HG02623 (cell line): ENCODE results near the gene GSK3A.

Experiments used
- ATAC-seq: cut with Tn5 transposase; IDR thresholded peaks from one replicate; pipeline ENCODE4 v1.9.1; 2021; ENCODE audit warnings: moderate library complexity; ENCODE audit not compliant: unreplicated experiment

The GSK3A gene

GRCh38 chr19:42242512-42243409 is at the start of gene GSK3A:
Gene GSK3A (minus strand): TSS chr19:42242602. CDS start chr19:42242465, 137 bp downstream.
- peak; percentile 51 for ATAC-seq

GRCh38 chr19:42291435-42291810 is 49.0 kb upstream of the GSK3A start:
- ATAC-seq = no peak

GRCh38 chr19:42290523-42291434 is 48.4 kb upstream of the GSK3A start:
- no peak for ATAC-seq

GRCh38 chr19:42290136-42290522 is 47.7 kb upstream of the GSK3A start:
- ATAC-seq = no peak

- no peak for ATAC-seq
Measured at GRCh38 chr19:42289556-42290041, 47.2 kb upstream of the GSK3A start.

GRCh38 chr19:42288881-42289555 is 46.6 kb upstream of the GSK3A start:
- ATAC-seq = no peak

- ATAC-seq = no peak
Measured at GRCh38 chr19:42288387-42288786, 46.0 kb upstream of the GSK3A start.

- no peak for ATAC-seq
Measured at GRCh38 chr19:42287827-42288107, 45.4 kb upstream of the GSK3A start.

- no peak for ATAC-seq
Measured at GRCh38 chr19:42287017-42287826, 44.8 kb upstream of the GSK3A start.

- ATAC-seq = no peak
Measured at GRCh38 chr19:42286349-42287016, 44.1 kb upstream of the GSK3A start.

- no peak for ATAC-seq
Measured at GRCh38 chr19:42285988-42286348, 43.6 kb upstream of the GSK3A start.

- ATAC-seq = no peak
Measured at GRCh38 chr19:42285541-42285941, 43.1 kb upstream of the GSK3A start.

- ATAC-seq = no peak
Measured at GRCh38 chr19:42284591-42285341, 42.4 kb upstream of the GSK3A start.

- ATAC-seq = peak; percentile 38
Measured at GRCh38 chr19:42284066-42284501, 41.7 kb upstream of the GSK3A start.

- peak; percentile 37 for ATAC-seq
Measured at GRCh38 chr19:42283188-42284065, 41.0 kb upstream of the GSK3A start.

GRCh38 chr19:42282819-42283187 is 40.4 kb upstream of the GSK3A start:
- no peak for ATAC-seq

- no peak for ATAC-seq
Measured at GRCh38 chr19:42281827-42282762, 39.7 kb upstream of the GSK3A start.
